Retina (tissue), 1 donor: ENCODE results near the gene TCHP.
"Not testable (repeated sequence)": the region's sequence is repeated elsewhere in the genome, so short reads cannot be mapped to it uniquely, and the experiment has no call there.

ENCODE experiments used
- DNase-seq: peaks from one replicate; pipeline ENCODE4 v3.0.0-alpha.2; 2016

The TCHP gene

GRCh38 chr12:109899783-109900751, at the start of gene TCHP:
TSS of gene TCHP (plus strand) at chr12:109900274. CDS start at chr12:109903027, 2,753 bp downstream.
- peak; percentile 93 for DNase-seq

GRCh38 chr12:109850518-109850917, 49.6 kb upstream of the TCHP start:
- not testable (repeated sequence) for DNase-seq

- no peak for DNase-seq
Observed at GRCh38 chr12:109855377-109855776, 44.7 kb upstream of the TCHP start.

GRCh38 chr12:109857715-109858114, 42.4 kb upstream of the TCHP start:
- DNase-seq = no peak

GRCh38 chr12:109858764-109859163, 41.3 kb upstream of the TCHP start:
- no peak for DNase-seq

- no peak for DNase-seq
Observed at GRCh38 chr12:109860977-109861376, 39.1 kb upstream of the TCHP start.

- no peak for DNase-seq
Observed at GRCh38 chr12:109861689-109862314, 38.3 kb upstream of the TCHP start.

- DNase-seq = not testable (repeated sequence)
Observed at GRCh38 chr12:109862491-109862890, 37.6 kb upstream of the TCHP start.

GRCh38 chr12:109863847-109864712, 36.0 kb upstream of the TCHP start:
- DNase-seq = peak; percentile 57

GRCh38 chr12:109864916-109865315, 35.2 kb upstream of the TCHP start:
- no peak for DNase-seq

- no peak for DNase-seq
Observed at GRCh38 chr12:109868182-109869051, 31.7 kb upstream of the TCHP start.

- DNase-seq = no peak
Observed at GRCh38 chr12:109870648-109871047, 29.4 kb upstream of the TCHP start.

GRCh38 chr12:109871668-109872314, 28.3 kb upstream of the TCHP start:
- no peak for DNase-seq

- DNase-seq = no peak
Observed at GRCh38 chr12:109873653-109874052, 26.4 kb upstream of the TCHP start.

GRCh38 chr12:109875572-109876131, 24.4 kb upstream of the TCHP start:
- no peak for DNase-seq

GRCh38 chr12:109876406-109876805, 23.7 kb upstream of the TCHP start:
- no peak for DNase-seq

- DNase-seq = no peak
Observed at GRCh38 chr12:109877504-109878246, 22.4 kb upstream of the TCHP start.

- no peak for DNase-seq
Observed at GRCh38 chr12:109878247-109878625, 21.8 kb upstream of the TCHP start.

- DNase-seq = no peak
Observed at GRCh38 chr12:109878749-109879148, 21.3 kb upstream of the TCHP start.

- peak; percentile 46 for DNase-seq
Observed at GRCh38 chr12:109879351-109880042, 20.6 kb upstream of the TCHP start.
